NT2/D1 (cell line): ENCODE data around the gene DEFB119.

Experiments used
- SUZ12 ChIP-seq: IDR thresholded peaks from 2 replicates; pipeline ENCODE4 v1.6.1; 2011; ENCODE audit not compliant: insufficient read length, insufficient read depth; ENCODE audit errors: extremely low read depth
- YY1 ChIP-seq: IDR thresholded peaks from 2 replicates; pipeline ENCODE4 v1.6.1; 2011; ENCODE audit not compliant: insufficient read length, insufficient read depth
- ZNF274 ChIP-seq: IDR thresholded peaks from 2 replicates; pipeline ENCODE4 v1.6.1; 2011; ENCODE audit warnings: mild to moderate bottlenecking, low read depth, low read length

GRCh38 chr20:31410011-31410410 is 19.6 kb upstream of the DEFB119 start:
- TF ChIP-seq YY1 (no peak), ZNF274 (no peak), SUZ12 (no peak)
